ENCODE results near the gene RUFY1. TPM values are rescaled to one million over a fixed set of nuclear protein-coding genes. Genes with fewer than 3 reads are reported as not detected.

Gene RUFY1
- total and polyA plus RNA-seq, 2 of the 13 experiments (the other 11 are each of a cell fraction or from before 2014, with no cell fraction given): 19.9 to 31.9 TPM

- TF ChIP-seq HDAC1 (CRISPR knock-in tag; IDR thresholded peaks at IDR 0.05): no peak
Measured at GRCh38 chr5:179596421-179596820, 46.1 kb downstream of the RUFY1 start (continued).

DNA sequence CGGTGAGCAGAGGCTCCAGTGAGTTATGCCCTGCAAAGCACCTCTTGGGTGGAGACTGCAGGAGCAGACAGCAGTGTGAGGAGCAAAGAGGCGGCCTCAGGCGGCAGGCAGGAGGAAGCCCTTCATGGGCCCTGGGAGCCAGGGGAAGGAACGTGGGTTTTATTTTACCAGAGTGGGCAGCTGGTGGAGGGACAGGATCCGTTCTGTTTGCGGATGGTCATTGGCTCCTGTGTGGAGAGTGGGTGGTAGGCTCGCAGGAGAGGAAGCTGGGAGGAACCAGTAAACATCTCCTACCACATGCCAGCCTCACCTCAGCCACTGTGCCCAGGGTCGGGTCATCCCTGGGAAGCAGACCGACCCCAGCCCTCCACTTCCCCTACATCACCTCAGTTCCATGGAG is 48.7 kb downstream of the RUFY1 start:
- FAIRE-seq: no peak
- Histone ChIP-seq H3K79me2 (ENCODE audit: insufficient read depth, low read length) (no peaks in the 10 kb centered on the region), H3K4me3 (replicated peaks in 1 of 3; ENCODE audit: insufficient read depth in 1 of 3, low read depth in 2 of 3, low read length in 3 of 3) (no peak overlapping the region), H2AFZ (ENCODE audit: low read length) (no peak overlapping the region), H3K4me2 (ENCODE audit: low read depth, low read length) (no peak overlapping the region), H3K9me3 (ENCODE audit: low read length) (no peaks in the 10 kb centered on the region), H4K20me1 (ENCODE audit: insufficient read depth, low read length) (no peaks in the 10 kb centered on the region), H3K36me3 (replicated peaks in 1 of 2; ENCODE audit: control insufficient read depth in 1 of 2, insufficient read depth in 2 of 2, low read length in 2 of 2) (peaks cover 23 to 49% of the 10 kb centered on the region in 2 experiments), H3K27me3 (ENCODE audit: control insufficient read depth in 1 of 2, insufficient read depth in 2 of 2, low read length in 2 of 2) (no peaks in the 10 kb centered on the region), H3K4me1 (ENCODE audit: insufficient read depth, low read length) (no peaks in the 10 kb centered on the region), H3K9ac (ENCODE audit: insufficient read depth, low read depth, low read length) (no peak overlapping the region), H3K27ac (ENCODE audit: extremely low read length, insufficient read depth, low read length) (no peak overlapping the region)
- intact Hi-C loops (cut with micrococcal nuclease; ENCODE audit: unreplicated experiment): no loop called here
- POLR2A ChIA-PET: interaction anchor here (1.6 kb wide), 1 partner anchor 8 kb away, joined by 3 read pairs; no protein-coding TSS in a partner anchor
- 100% methylated on average over 6 of the region's 9 CpGs for WGBS (ENCODE audit: low lambda C conversion rate)
- in situ Hi-C loops (cut with HindIII; ENCODE audit: extremely low pct_ligation_motif_present, low pct_unique_long_range_greater_than_20kb): no loop called here
- CTCF ChIA-PET (ENCODE audit: low intra/inter-chr PET ratio, low total read pairs): no interaction called here
- BruUV-seq (replicated peaks): no TSS peak
- TF ChIP-seq AGO2 (optimal IDR thresholded peaks at IDR 0.05; ENCODE audit: low read depth, low read length) (peak; percentile 34), ZFY (CRISPR knock-in tag; IDR thresholded peaks at IDR 0.05) (no peak), ZNF543 (CRISPR knock-in tag; IDR thresholded peaks at IDR 0.05) (no peak), MTF1 (CRISPR knock-in tag; IDR thresholded peaks at IDR 0.05) (no peak)
- no peak for ATAC-seq
- DNase-seq (ENCODE audit: low spot score): no peak

- Histone ChIP-seq H3K4me3 (replicated peaks in 1 of 3; ENCODE audit: insufficient read depth in 1 of 3, low read depth in 2 of 3, low read length in 3 of 3) (no peak overlapping the region), H3K4me2 (ENCODE audit: low read depth, low read length) (no peak overlapping the region), H4K20me1 (ENCODE audit: insufficient read depth, low read length) (no peaks in the 10 kb centered on the region), H3K36me3 (replicated peaks in 1 of 2; ENCODE audit: control insufficient read depth in 1 of 2, insufficient read depth in 2 of 2, low read length in 2 of 2) (peaks cover 23 to 52% of the 10 kb centered on the region in 2 experiments), H3K79me2 (ENCODE audit: insufficient read depth, low read length) (no peaks in the 10 kb centered on the region), H3K27ac (ENCODE audit: extremely low read length, insufficient read depth, low read length) (no peak overlapping the region), H3K27me3 (ENCODE audit: control insufficient read depth in 1 of 2, insufficient read depth in 2 of 2, low read length in 2 of 2) (no peaks in the 10 kb centered on the region), H3K9me3 (ENCODE audit: low read length) (no peaks in the 10 kb centered on the region), H3K4me1 (ENCODE audit: insufficient read depth, low read length) (no peaks in the 10 kb centered on the region), H2AFZ (ENCODE audit: low read length) (no peak overlapping the region), H3K9ac (ENCODE audit: insufficient read depth, low read depth, low read length) (no peak overlapping the region)
- in situ Hi-C loops (cut with HindIII; ENCODE audit: extremely low pct_ligation_motif_present, low pct_unique_long_range_greater_than_20kb) (no loop called here), intact Hi-C loops (cut with micrococcal nuclease; ENCODE audit: unreplicated experiment) (no loop called here)
- WGBS (ENCODE audit: low lambda C conversion rate): 97% methylated on average over 7 of the region's 16 CpGs
- DNase-seq (ENCODE audit: low spot score) (no peak), FAIRE-seq (no peak), ATAC-seq (no peak)
- POLR2A ChIA-PET: interaction anchor here (0.8 to 1.6 kb wide), 2 partner anchors 7 to 24 kb away, joined by 3 read pairs; partner anchors contain the start of gene HNRNPH1
- no TSS peak for BruUV-seq (replicated peaks)
- CTCF ChIA-PET (ENCODE audit: low intra/inter-chr PET ratio, low total read pairs): no interaction called here
- no peak for TF ChIP-seq ARNT2 (CRISPR knock-in tag; IDR thresholded peaks at IDR 0.05; ENCODE audit: low read depth)
- TF ChIP-seq ZNF136 (CRISPR knock-in tag; IDR thresholded peaks at IDR 0.05; ENCODE audit: low read depth): no peak
- no peak for TF ChIP-seq MEIS1 (CRISPR knock-in tag; IDR thresholded peaks at IDR 0.05; ENCODE audit: borderline replicate concordance)
- no peak for TF ChIP-seq ZNF12 (CRISPR knock-in tag; IDR thresholded peaks at IDR 0.05)
- TF ChIP-seq, protein P1, sequence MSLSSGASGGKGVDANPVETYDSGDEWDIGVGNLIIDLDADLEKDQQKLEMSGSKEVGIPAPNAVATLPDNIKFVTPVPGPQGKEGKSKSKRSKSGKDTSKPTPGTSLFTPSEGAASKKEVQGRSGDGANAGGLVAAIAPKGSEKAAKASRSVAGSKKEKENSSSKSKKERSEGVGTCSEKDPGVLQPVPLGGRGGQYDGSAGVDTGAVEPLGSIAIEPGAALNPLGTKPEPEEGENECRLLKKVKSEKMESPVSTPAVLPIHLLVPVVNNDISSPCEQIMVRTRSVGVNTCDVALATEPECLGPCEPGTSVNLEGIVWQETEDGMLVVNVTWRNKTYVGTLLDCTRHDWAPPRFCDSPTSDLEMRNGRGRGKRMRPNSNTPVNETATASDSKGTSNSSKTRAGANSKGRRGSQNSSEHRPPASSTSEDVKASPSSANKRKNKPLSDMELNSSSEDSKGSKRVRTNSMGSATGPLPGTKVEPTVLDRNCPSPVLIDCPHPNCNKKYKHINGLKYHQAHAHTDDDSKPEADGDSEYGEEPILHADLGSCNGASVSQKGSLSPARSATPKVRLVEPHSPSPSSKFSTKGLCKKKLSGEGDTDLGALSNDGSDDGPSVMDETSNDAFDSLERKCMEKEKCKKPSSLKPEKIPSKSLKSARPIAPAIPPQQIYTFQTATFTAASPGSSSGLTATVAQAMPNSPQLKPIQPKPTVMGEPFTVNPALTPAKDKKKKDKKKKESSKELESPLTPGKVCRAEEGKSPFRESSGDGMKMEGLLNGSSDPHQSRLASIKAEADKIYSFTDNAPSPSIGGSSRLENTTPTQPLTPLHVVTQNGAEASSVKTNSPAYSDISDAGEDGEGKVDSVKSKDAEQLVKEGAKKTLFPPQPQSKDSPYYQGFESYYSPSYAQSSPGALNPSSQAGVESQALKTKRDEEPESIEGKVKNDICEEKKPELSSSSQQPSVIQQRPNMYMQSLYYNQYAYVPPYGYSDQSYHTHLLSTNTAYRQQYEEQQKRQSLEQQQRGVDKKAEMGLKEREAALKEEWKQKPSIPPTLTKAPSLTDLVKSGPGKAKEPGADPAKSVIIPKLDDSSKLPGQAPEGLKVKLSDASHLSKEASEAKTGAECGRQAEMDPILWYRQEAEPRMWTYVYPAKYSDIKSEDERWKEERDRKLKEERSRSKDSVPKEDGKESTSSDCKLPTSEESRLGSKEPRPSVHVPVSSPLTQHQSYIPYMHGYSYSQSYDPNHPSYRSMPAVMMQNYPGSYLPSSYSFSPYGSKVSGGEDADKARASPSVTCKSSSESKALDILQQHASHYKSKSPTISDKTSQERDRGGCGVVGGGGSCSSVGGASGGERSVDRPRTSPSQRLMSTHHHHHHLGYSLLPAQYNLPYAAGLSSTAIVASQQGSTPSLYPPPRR (CRISPR knock-in tag; IDR thresholded peaks at IDR 0.05; ENCODE audit: borderline replicate concordance): no peak
- no peak for TF ChIP-seq ZNF138 (CRISPR knock-in tag; IDR thresholded peaks at IDR 0.05; ENCODE audit: low read depth)
- no peak for TF ChIP-seq FOXO1 (CRISPR knock-in tag; IDR thresholded peaks at IDR 0.05)
- no peak for TF ChIP-seq ATAD3A (CRISPR knock-in tag; IDR thresholded peaks at IDR 0.05)
- no peak for TF ChIP-seq ZNF713 (CRISPR knock-in tag; IDR thresholded peaks at IDR 0.05)
- TF ChIP-seq RFX1 (IDR thresholded peaks at IDR 0.05): no peak
Measured at GRCh38 chr5:179599566-179599965, 49.2 kb downstream of the RUFY1 start.
